ENCODE measurements around the gene VCX.

- TF ChIP-seq ZNF565 (CRISPR knock-in tag; conservative IDR thresholded peaks at IDR 0.05; ENCODE audit: low read depth) = no peak
- TF ChIP-seq RARB (CRISPR knock-in tag; IDR thresholded peaks at IDR 0.05) = no peak
- TF ChIP-seq ZFP30 (CRISPR knock-in tag; IDR thresholded peaks at IDR 0.05) = no peak
- TF ChIP-seq SNAI2 (CRISPR knock-in tag; IDR thresholded peaks at IDR 0.05) = no peak
- TF ChIP-seq ZC3H10 (CRISPR knock-in tag; IDR thresholded peaks at IDR 0.05) = no peak
- TF ChIP-seq CSRNP3 (CRISPR knock-in tag; IDR thresholded peaks at IDR 0.05) = no peak
Measured at GRCh38 chrX:7801711-7802110, 41.3 kb upstream of the VCX start.

Data from SK-N-SH treated with all-trans-retinoic acid at 6 μM for 48 hours (cell line).